Endodermal cell (in vitro differentiated cells): ENCODE data around the gene ELP4. TPM values are rescaled to one million over a fixed set of nuclear protein-coding genes. Genes with fewer than 3 reads are reported as not detected.

Source experiments
- DNase-seq: peaks from one replicate; pipeline ENCODE4 v3.0.0-alpha.2; 2017
- H3K27ac ChIP-seq: 2 replicates; pipeline ENCODE4 v1.5.1; 2013; ENCODE audit warnings: mild to moderate bottlenecking, low read depth, low read length, moderate library complexity
- H3K27me3 ChIP-seq: 2 replicates; pipeline ENCODE4 v1.6.1; 2013; ENCODE audit warnings: mild to moderate bottlenecking, low read length, moderate library complexity; ENCODE audit not compliant: insufficient read depth, control insufficient read depth, poor library complexity, severe bottlenecking
- H3K36me3 ChIP-seq: 2 replicates; pipeline ENCODE4 v1.7.0; 2013; ENCODE audit warnings: mild to moderate bottlenecking, low read length, moderate library complexity; ENCODE audit not compliant: control insufficient read depth, insufficient read depth
- H3K4me1 ChIP-seq: one replicate; pipeline ENCODE4 v1.7.0; 2013; ENCODE audit warnings: low read length; ENCODE audit not compliant: control insufficient read depth, insufficient read depth
- H3K4me3 ChIP-seq: 2 replicates; pipeline ENCODE4 v1.5.1; 2013; ENCODE audit warnings: mild to moderate bottlenecking, low read length, moderate library complexity
- H3K9ac ChIP-seq: 2 replicates; pipeline ENCODE4 v1.6.1; 2013; ENCODE audit warnings: mild to moderate bottlenecking, low read length, moderate library complexity; ENCODE audit not compliant: poor library complexity, severe bottlenecking; ENCODE audit errors: extremely low read depth
- H3K9me3 ChIP-seq: 2 replicates; pipeline ENCODE4 v1.6.1; 2013; ENCODE audit warnings: mild to moderate bottlenecking, low read length, moderate library complexity; ENCODE audit not compliant: control insufficient read depth
- H3K27ac Mint-ChIP-seq: 2 replicates; pipeline ENCODE4 v1.8.0; 2020; ENCODE audit warnings: mixed read lengths
- H3K27me3 Mint-ChIP-seq: 2 replicates; pipeline ENCODE4 v1.8.0; 2021; ENCODE audit warnings: mild to moderate bottlenecking, mixed read lengths; ENCODE audit not compliant: insufficient read depth
- H3K36me3 Mint-ChIP-seq: 2 replicates; pipeline ENCODE4 v1.8.0; 2020; ENCODE audit warnings: low read depth, mixed read lengths
- H3K4me1 Mint-ChIP-seq: 2 replicates; pipeline ENCODE4 v1.8.0; 2020; ENCODE audit warnings: mixed read lengths
- H3K4me3 Mint-ChIP-seq: 2 replicates; pipeline ENCODE4 v1.8.0; 2020; ENCODE audit warnings: mild to moderate bottlenecking, moderate library complexity, mixed read lengths
- H3K9me3 Mint-ChIP-seq: 2 replicates; pipeline ENCODE4 v1.8.0; 2020; ENCODE audit warnings: mild to moderate bottlenecking, mixed read lengths
- CTCF ChIP-seq: fragments of 200-600 bp; sonication (generic); conservative IDR thresholded peaks from 2 replicates; pipeline ENCODE4 v1.5.0; 2021; ENCODE audit warnings: antibody characterized with exemption, mild to moderate bottlenecking
- WGBS, 2 experiments: methylation state at CpG; one replicate each; pipeline versions ENCODE4 v1.1.5 to v1.1.7; 2013; ENCODE audit warnings: missing lambda C conversion rate in 2 of 2, mixed read lengths in 1 of 2; ENCODE audit not compliant: insufficient coverage in 1 of 2, insufficient read length in 1 of 2; 5-methylcytosine and 5-hydroxymethylcytosine counted together
- total RNA-seq, 2 donors: library from RNA; stranded (reverse); fragmentation: NEBNext Ultra II Directional in 1 of 2; extraction: Animal tissue kit (Norgen Biotek cat#: 25700) in 1 of 2; gene quantifications; 2 replicates in 1 of 2; 3 replicates in 1 of 2; pipeline ENCODE4 v1.2.1, GENCODE V29; 2021

Gene ELP4
- total RNA-seq, 2 donors from 2014 or later, result 19.1 to 25.2 TPM

GRCh38 chr11:31796499-31797189 lies 287.1 kb downstream of the ELP4 start:
- peaks cover 7% of the 10 kb centered on the region for H3K36me3 Mint-ChIP-seq
- H3K4me1 Mint-ChIP-seq, result peaks cover 22% of the 10 kb centered on the region
- H3K27me3 Mint-ChIP-seq, result peaks cover 94% of the 10 kb centered on the region
- Histone ChIP-seq H3K9ac (no peak overlapping the region), H3K4me3 (no peak overlapping the region), H3K27me3 (peaks cover 78% of the 10 kb centered on the region), H3K36me3 (peaks cover 68% of the 10 kb centered on the region), H3K27ac (peak overlapping the region; percentile 86), H3K9me3 (no peaks in the 10 kb centered on the region), H3K4me1 (peaks cover 4% of the 10 kb centered on the region)
- DNase-seq, result no peak
- H3K9me3 Mint-ChIP-seq, result no peaks in the 10 kb centered on the region
- 49 to 51% methylated on average over 9 to 19 of the region's 19 CpGs for WGBS, 2 experiments
- H3K27ac Mint-ChIP-seq, result no peak overlapping the region
- peak overlapping the region; percentile 46 for H3K4me3 Mint-ChIP-seq
- no peak for TF ChIP-seq CTCF

- no peak overlapping the region for H3K27ac Mint-ChIP-seq
- H3K27ac ChIP-seq, result peak overlapping the region; percentile 86
- no peaks in the 10 kb centered on the region for H3K9me3 Mint-ChIP-seq
- H3K4me3 Mint-ChIP-seq, result peak overlapping the region; percentile 46
- H3K9ac ChIP-seq, result no peak overlapping the region
- no peak for TF ChIP-seq CTCF
- H3K36me3 Mint-ChIP-seq, result peaks cover 7% of the 10 kb centered on the region
- DNase-seq, result peak; percentile 67
- peaks cover 66% of the 10 kb centered on the region for H3K36me3 ChIP-seq
- H3K4me3 ChIP-seq, result peak overlapping the region; percentile 59
- peaks cover 86% of the 10 kb centered on the region for H3K27me3 ChIP-seq
- H3K9me3 ChIP-seq, result no peaks in the 10 kb centered on the region
- H3K4me1 ChIP-seq, result peaks cover 4% of the 10 kb centered on the region
- peaks cover 96% of the 10 kb centered on the region for H3K27me3 Mint-ChIP-seq
- 27 to 48% methylated on average over 5 to 31 of the region's 31 CpGs for WGBS, 2 experiments
- peaks cover 22% of the 10 kb centered on the region for H3K4me1 Mint-ChIP-seq
Observed at GRCh38 chr11:31797190-31798056, 287.9 kb downstream of the ELP4 start.

GRCh38 chr11:31798057-31798553 lies 288.5 kb downstream of the ELP4 start:
- no peak for DNase-seq
- Histone ChIP-seq H3K9me3 (no peaks in the 10 kb centered on the region), H3K36me3 (peaks cover 59% of the 10 kb centered on the region), H3K27ac (no peak overlapping the region), H3K27me3 (peaks cover 93% of the 10 kb centered on the region), H3K4me1 (peaks cover 7% of the 10 kb centered on the region), H3K4me3 (peak overlapping the region; percentile 59), H3K9ac (no peak overlapping the region)
- Mint-ChIP-seq H3K27me3 (peaks cover 99% of the 10 kb centered on the region), H3K4me3 (peak overlapping the region; percentile 46), H3K27ac (no peak overlapping the region), H3K9me3 (no peaks in the 10 kb centered on the region), H3K4me1 (peaks cover 27% of the 10 kb centered on the region), H3K36me3 (peaks cover 7% of the 10 kb centered on the region)
- 9% methylated on average over 12 to 21 of the region's 21 CpGs for WGBS, 2 experiments
- no peak for TF ChIP-seq CTCF
